Measurements from ENCODE around the gene TRAPPC4. TPM values are rescaled to one million over a fixed set of nuclear protein-coding genes. Genes with fewer than 3 reads are reported as not detected.
A peak's percentile ranks its signal among the peaks of the same experiment; 100 is the strongest.

Gene TRAPPC4
- total and polyA plus RNA-seq, 5 experiments from 2014 or later, result 73.0 to 109 (median 97.6) TPM

GRCh38 chr11:119041821-119042514 lies 23.4 kb downstream of the TRAPPC4 start:
- DNase-seq, result no peak
- Mint-ChIP-seq H3K4me3 (peak overlapping the region in 1 of 10 donors; percentile 30), H3K4me1 (peaks cover 0 to 4% (median 0%) of the 10 kb centered on the region in 4 donors), H3K9me3 (no peaks in the 10 kb centered on the region), H3K36me3 (peaks cover 0 to 25% (median 2%) of the 10 kb centered on the region in 3 donors), H3K27ac (peak overlapping the region in 1 of 10 donors; percentile 20), H3K27me3 (no peaks in the 10 kb centered on the region)
- POLR2A ChIA-PET, result interaction anchor here (0.7 to 1.6 kb wide), 2 partner anchors 15 to 247 kb away, joined by 3 read pairs; partner anchors contain the start of gene HYOU1
- ATAC-seq, result no peak

- DNase-seq (no peak), ATAC-seq (no peak)
- Mint-ChIP-seq H3K36me3 (peaks cover 0 to 33% (median 8%) of the 10 kb centered on the region in 3 donors), H3K27ac (no peak overlapping the region), H3K27me3 (no peaks in the 10 kb centered on the region), H3K4me1 (peaks cover 0 to 4% (median 0%) of the 10 kb centered on the region in 4 donors), H3K9me3 (no peaks in the 10 kb centered on the region), H3K4me3 (no peak overlapping the region)
- POLR2A ChIA-PET, result interaction anchor here (0.7 kb wide), 1 partner anchor 246 kb away, joined by 3 read pairs; no protein-coding TSS in a partner anchor
Observed at GRCh38 chr11:119042927-119043326, 24.4 kb downstream of the TRAPPC4 start.

- POLR2A ChIA-PET, result interaction anchor here (0.9 kb wide), 1 partner anchor 23 kb away, joined by 3 read pairs; the partner anchor contains the start of gene VPS11
- Mint-ChIP-seq H3K27me3 (no peaks in the 10 kb centered on the region), H3K9me3 (no peaks in the 10 kb centered on the region), H3K4me3 (no peak overlapping the region), H3K36me3 (peaks cover 0 to 49% (median 17%) of the 10 kb centered on the region in 3 donors), H3K27ac (peak overlapping the region in 2 of 10 donors; percentile 43 to 78), H3K4me1 (peaks cover 0 to under 1% (median 0%) of the 10 kb centered on the region in 4 donors)
- DNase-seq (no peak), ATAC-seq (peak in 1 of 2 donors; percentile 39)
Observed at GRCh38 chr11:119044708-119045107, 26.1 kb downstream of the TRAPPC4 start.

GRCh38 chr11:119046489-119046888 lies 27.9 kb downstream of the TRAPPC4 start:
- H3K4me3 Mint-ChIP-seq, result no peak overlapping the region
- ATAC-seq (no peak), DNase-seq (no peak)
- no peaks in the 10 kb centered on the region for H3K27me3 Mint-ChIP-seq
- H3K4me1 Mint-ChIP-seq, result no peaks in the 10 kb centered on the region
- no peaks in the 10 kb centered on the region for H3K9me3 Mint-ChIP-seq
- POLR2A ChIA-PET, result interaction anchor here (0.9 to 2.5 kb wide), 2 partner anchors 10 to 28 kb away, joined by 3 to 6 read pairs; partner anchors contain the start of genes HYOU1 and TRAPPC4
- peaks cover 0 to 67% (median 28%) of the 10 kb centered on the region in 3 donors for H3K36me3 Mint-ChIP-seq
- H3K27ac Mint-ChIP-seq, result no peak overlapping the region

- POLR2A ChIA-PET, result interaction anchor here (0.6 to 2.5 kb wide), 3 partner anchors 10 to 29 kb away, joined by 3 to 6 read pairs (median 3); partner anchors contain the start of genes HYOU1 and TRAPPC4
- Mint-ChIP-seq H3K36me3 (peaks cover 0 to 73% (median 29%) of the 10 kb centered on the region in 3 donors), H3K27me3 (no peaks in the 10 kb centered on the region), H3K4me1 (no peaks in the 10 kb centered on the region), H3K9me3 (no peaks in the 10 kb centered on the region), H3K4me3 (peak overlapping the region in 1 of 10 donors; percentile 34), H3K27ac (peak overlapping the region in 1 of 10 donors; percentile 4)
- no peak for DNase-seq
- ATAC-seq, result no peak
Observed at GRCh38 chr11:119047205-119047604, 28.6 kb downstream of the TRAPPC4 start.

GRCh38 chr11:119048644-119049043 lies 30.1 kb downstream of the TRAPPC4 start:
- ATAC-seq (no peak), DNase-seq (no peak)
- H3K9me3 Mint-ChIP-seq, result no peaks in the 10 kb centered on the region
- peaks cover 4 to 86% (median 36%) of the 10 kb centered on the region in 3 donors for H3K36me3 Mint-ChIP-seq
- H3K27ac Mint-ChIP-seq, result peak overlapping the region in 2 of 10 donors; percentile 35 to 77
- H3K27me3 Mint-ChIP-seq, result no peaks in the 10 kb centered on the region
- H3K4me1 Mint-ChIP-seq, result peaks cover 0 to 8% (median 1%) of the 10 kb centered on the region in 4 donors
- POLR2A ChIA-PET, result interaction anchor here (0.6 to 2.5 kb wide), 3 partner anchors 8 to 19 kb away, joined by 3 to 6 read pairs (median 4); partner anchors contain the start of genes HYOU1 and VPS11
- H3K4me3 Mint-ChIP-seq, result no peak overlapping the region

- DNase-seq (no peak), ATAC-seq (no peak)
- no peaks in the 10 kb centered on the region for H3K9me3 Mint-ChIP-seq
- H3K27ac Mint-ChIP-seq, result no peak overlapping the region
- no peak overlapping the region for H3K4me3 Mint-ChIP-seq
- peaks cover 4 to 91% (median 36%) of the 10 kb centered on the region in 3 donors for H3K36me3 Mint-ChIP-seq
- POLR2A ChIA-PET, result interaction anchor here (0.6 to 2.5 kb wide), 2 partner anchors 8 to 14 kb away, joined by 3 to 6 read pairs; partner anchors contain the start of gene HYOU1
- peaks cover 0 to 8% (median 1%) of the 10 kb centered on the region in 4 donors for H3K4me1 Mint-ChIP-seq
- no peaks in the 10 kb centered on the region for H3K27me3 Mint-ChIP-seq
Observed at GRCh38 chr11:119049081-119049480, 30.5 kb downstream of the TRAPPC4 start.

- ATAC-seq (no peak), DNase-seq (no peak)
- Mint-ChIP-seq H3K36me3 (peaks cover 4 to 85% (median 37%) of the 10 kb centered on the region in 3 donors), H3K27me3 (no peaks in the 10 kb centered on the region), H3K9me3 (no peaks in the 10 kb centered on the region), H3K4me3 (no peak overlapping the region), H3K4me1 (peaks cover 13 to 24% (median 18%) of the 10 kb centered on the region in 4 donors), H3K27ac (peak overlapping the region in 1 of 10 donors; percentile 44)
- POLR2A ChIA-PET, result interaction anchor here (0.5 to 1.6 kb wide), 6 partner anchors 16 to 219 kb away, joined by 3 to 6 read pairs (median 4); partner anchors contain the start of genes HINFP, RPS25, TRAPPC4 and VPS11
Observed at GRCh38 chr11:119051440-119052162, 33.0 kb downstream of the TRAPPC4 start.

GRCh38 chr11:119052163-119052814 lies 33.7 kb downstream of the TRAPPC4 start:
- DNase-seq, result no peak
- Mint-ChIP-seq H3K27ac (peak overlapping the region in 1 of 10 donors; percentile 62), H3K27me3 (no peaks in the 10 kb centered on the region), H3K4me1 (peaks cover 15 to 26% (median 23%) of the 10 kb centered on the region in 4 donors), H3K9me3 (no peaks in the 10 kb centered on the region), H3K4me3 (no peak overlapping the region), H3K36me3 (peaks cover 4 to 79% (median 35%) of the 10 kb centered on the region in 3 donors)
- ATAC-seq, result no peak
- POLR2A ChIA-PET, result no interaction called here

- POLR2A ChIA-PET, result interaction anchor here (0.8 to 3.0 kb wide), 3 partner anchors 14 to 35 kb away, joined by 4 to 20 read pairs (median 5); partner anchors contain the start of genes RPS25 and TRAPPC4
- H3K27ac Mint-ChIP-seq, result peak overlapping the region in 2 of 10 donors; percentile 40 to 56
- H3K9me3 Mint-ChIP-seq, result no peaks in the 10 kb centered on the region
- H3K4me3 Mint-ChIP-seq, result peak overlapping the region in 6 of 10 donors; percentile 12 to 99 (median 42)
- DNase-seq (no peak), ATAC-seq (no peak)
- H3K4me1 Mint-ChIP-seq, result peaks cover 18 to 38% (median 36%) of the 10 kb centered on the region in 4 donors
- no peaks in the 10 kb centered on the region for H3K27me3 Mint-ChIP-seq
- peaks cover 4 to 61% (median 23%) of the 10 kb centered on the region in 3 donors for H3K36me3 Mint-ChIP-seq
Observed at GRCh38 chr11:119054418-119054817, 35.9 kb downstream of the TRAPPC4 start.

GRCh38 chr11:119055901-119056300 lies 37.3 kb downstream of the TRAPPC4 start:
- POLR2A ChIA-PET, result interaction anchor here (0.8 to 4.0 kb wide), 12 partner anchors 8 to 617 kb away, joined by 3 to 45 read pairs (median 6); partner anchors contain the start of genes C2CD2L, CENATAC, DPAGT1 and RPS25
- peaks cover 18 to 42% (median 36%) of the 10 kb centered on the region in 4 donors for H3K4me1 Mint-ChIP-seq
- H3K27ac Mint-ChIP-seq, result peak overlapping the region; percentile 72 to 97 (median 88)
- H3K36me3 Mint-ChIP-seq, result peaks cover 4 to 52% (median 17%) of the 10 kb centered on the region in 3 donors
- no peaks in the 10 kb centered on the region for H3K27me3 Mint-ChIP-seq
- H3K4me3 Mint-ChIP-seq, result peak overlapping the region; percentile 81 to 99 (median 88)
- H3K9me3 Mint-ChIP-seq, result no peaks in the 10 kb centered on the region
- DNase-seq (peak in 3 of 10 donors; percentile 9 to 12 (median 11)), ATAC-seq (no peak)

All from naive thymus-derived CD8-positive, alpha-beta T cell (primary cell).